Measurements from ENCODE around the gene ZNF564.
"Not testable (repeated sequence)": the region's sequence is repeated elsewhere in the genome, so short reads cannot be mapped to it uniquely, and the experiment has no call there.

The ZNF564 gene

DNA sequence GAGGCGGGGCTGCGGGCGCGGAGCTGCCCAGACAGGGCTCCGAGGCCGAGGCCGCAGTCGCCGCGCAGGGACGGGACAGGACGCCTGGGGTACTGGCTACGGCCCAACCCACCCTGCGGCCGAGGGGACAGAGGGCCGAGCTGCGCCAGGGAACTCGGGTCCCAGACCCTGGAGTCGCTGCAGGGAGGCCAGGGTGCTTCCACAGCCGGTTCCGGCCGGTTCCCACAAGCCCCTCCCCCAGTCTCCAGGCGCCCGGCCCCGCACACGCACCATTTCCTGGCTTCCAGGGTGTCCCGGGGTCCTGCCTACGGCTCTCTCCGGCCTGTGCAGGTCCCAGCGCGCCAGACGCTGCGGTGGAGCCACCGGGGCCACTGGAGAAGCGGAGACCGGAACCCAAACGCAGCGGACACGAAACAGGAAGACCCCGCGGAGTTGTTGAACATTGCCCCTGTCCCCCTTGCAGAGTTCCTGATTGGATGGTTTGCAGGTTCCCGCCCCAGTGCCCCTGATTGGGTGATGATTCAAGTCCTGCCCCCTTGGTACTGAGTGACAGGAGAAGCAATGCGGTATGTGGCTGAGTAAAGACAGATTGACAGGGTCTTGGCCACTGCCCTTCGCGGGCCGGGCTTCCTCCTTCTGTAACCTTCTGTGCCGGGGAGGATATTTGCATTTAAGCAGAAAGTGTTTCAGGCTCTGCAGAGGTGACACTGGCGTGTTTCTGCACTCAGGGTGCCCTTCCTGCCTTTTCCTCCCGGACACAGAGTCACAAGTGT, at the start of gene ZNF564:
ZNF564 (minus strand) TSS at position 423 of the 773 bp plus-strand sequence; CDS start at position 273, 150 bp downstream.
- FAIRE-seq: peak; percentile 91

DNA sequence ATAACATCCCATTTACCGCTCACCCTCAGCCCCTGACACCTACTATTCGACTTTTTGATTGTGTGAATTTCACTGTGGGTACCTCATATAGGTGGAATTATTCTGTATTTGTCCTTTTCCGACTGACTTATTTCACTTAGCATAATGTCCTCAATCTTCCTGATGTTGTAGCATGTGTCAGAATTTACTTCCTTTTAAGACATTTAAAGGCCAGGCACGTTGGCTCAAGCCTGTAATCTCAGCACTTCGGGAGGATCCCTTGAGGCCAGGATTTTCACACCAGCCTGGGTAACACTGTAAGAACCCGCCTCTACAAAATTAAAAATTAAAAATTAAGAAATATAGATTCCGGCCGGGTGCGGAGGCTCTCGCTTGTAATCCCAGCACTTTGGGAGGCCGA, 46.3 kb upstream of the ZNF564 start:
- FAIRE-seq: no peak

DNA sequence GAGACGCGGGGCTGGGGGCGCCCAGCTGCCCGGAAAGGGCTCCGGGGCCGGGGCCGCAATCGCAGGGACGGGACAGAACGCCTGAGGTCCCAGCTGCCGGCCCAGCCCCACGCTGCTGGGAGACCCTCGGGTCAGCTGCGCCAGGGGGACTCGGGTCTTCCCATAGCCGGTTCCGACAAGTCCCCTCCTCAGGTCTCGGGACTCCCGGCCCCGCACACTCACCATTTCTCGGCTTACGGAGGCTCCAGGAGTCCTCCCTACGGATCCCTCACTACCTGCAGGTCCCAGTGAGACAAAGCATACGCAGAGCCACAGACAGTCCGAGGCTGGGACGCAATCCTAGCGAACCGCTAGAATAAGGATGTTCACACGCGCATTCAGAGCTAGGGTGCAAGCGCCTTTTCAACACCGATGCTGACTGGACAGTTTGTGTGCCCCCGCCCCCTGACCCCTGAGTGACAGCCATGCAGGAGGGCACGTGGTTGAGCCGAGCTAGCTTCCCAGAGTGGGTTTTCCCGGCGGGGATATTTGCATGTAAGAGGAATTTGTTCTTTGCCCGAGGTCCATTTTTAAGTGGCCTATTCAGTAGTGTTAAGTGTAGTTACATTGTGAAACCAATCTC, 45.8 kb upstream of the ZNF564 start:
- no peak for FAIRE-seq

DNA sequence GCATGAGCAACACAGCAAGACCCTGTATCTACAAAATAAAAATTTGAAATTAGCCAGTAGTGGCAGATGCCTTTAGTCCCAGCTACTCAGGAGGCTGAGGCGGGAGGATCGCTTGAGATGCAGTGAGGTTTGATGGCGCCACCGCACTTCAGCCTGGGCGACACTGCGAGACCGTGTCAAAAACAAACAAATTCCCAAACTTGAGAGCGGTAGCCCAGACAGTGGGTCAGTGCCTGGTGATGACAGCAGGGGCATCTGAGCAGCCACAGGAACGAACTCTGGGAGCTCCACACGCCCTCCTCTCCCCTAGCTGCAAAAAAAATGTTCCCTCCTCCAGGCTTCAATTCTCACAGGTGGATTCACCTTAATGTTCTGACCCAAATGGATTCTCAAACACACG, 45.2 kb upstream of the ZNF564 start:
- FAIRE-seq: no peak

DNA sequence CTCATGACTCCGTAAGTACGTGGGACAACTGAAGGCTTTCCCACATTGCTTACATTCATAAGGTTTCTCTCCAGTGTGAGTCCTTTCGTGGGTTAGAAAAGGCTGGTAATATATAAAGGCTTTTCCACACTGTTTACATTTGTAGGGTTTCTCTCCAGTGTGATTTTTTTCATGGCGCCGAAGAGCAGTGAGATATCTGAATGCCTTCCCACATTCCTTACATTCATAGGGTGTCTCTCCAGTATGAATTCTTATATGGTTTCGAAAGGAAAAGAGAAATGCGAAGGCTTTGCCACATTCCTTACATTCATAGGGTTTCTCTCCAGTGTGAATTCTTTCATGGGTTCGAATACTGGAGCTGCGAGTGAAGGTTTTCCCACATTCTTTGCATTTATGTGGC, 29.8 kb upstream of the ZNF564 start:
- FAIRE-seq: no peak

DNA sequence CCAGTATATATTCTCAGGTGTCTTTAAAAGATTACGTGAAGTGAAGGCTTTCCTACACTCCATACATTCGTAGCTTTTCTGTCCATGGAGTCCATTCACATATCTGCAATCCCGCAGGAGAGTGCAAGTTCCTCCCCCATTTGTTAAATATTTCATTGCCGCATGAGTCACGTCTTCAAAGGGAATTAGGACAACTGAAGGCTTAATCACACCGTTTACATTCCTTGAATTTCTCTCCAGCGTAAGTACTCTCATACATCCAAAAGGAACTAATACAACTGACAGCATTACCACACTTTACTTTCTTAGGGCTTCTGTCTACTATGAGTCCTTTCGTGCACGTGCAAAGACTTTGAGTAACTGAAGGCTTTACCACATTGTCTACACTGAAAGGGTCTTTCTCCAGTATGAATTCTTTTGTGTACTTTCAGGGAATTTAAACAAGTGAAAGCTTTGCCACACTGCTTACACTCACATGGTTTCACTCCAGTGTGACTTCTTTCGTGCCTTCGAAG, 29.0 kb upstream of the ZNF564 start:
- no peak for FAIRE-seq

DNA sequence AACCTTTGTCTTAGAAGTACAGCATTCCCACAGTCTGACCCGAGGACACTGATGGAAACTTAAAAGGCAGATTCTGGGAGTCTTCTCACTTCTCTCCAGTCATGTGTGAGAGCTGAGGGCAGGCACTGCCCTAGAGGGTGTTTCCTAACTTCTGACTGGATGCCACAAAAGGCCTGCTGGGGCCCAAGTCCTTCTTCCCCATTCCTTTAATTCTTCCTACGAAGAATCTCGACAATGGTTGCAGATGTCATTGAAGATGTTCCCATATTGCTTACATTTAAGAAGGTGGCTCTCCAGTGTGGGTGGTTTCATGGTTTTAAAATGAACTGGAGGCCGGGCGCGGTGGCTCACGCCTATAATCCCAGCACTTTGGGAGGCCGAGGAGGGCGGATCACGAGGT, 27.4 kb upstream of the ZNF564 start:
- FAIRE-seq: no peak

DNA sequence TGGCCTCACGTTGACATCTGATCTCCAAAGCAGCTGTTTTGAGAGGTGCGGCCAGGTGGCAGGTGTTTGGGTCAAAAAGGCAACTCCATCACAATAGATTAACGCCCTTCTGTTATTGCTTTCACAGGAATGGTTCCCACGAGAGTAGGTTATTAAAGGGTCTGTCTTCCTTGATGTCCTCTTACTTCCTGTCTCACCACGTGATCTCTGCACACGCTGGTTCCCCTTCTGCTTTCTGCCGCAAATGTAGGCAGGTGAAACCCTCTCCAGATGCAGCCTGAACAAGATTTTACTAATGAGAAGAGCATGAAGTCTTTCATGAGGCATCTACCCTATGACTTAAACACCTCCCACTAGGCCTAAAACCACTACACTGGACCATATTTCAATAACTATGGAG, 22.8 kb upstream of the ZNF564 start:
- no peak for FAIRE-seq

DNA sequence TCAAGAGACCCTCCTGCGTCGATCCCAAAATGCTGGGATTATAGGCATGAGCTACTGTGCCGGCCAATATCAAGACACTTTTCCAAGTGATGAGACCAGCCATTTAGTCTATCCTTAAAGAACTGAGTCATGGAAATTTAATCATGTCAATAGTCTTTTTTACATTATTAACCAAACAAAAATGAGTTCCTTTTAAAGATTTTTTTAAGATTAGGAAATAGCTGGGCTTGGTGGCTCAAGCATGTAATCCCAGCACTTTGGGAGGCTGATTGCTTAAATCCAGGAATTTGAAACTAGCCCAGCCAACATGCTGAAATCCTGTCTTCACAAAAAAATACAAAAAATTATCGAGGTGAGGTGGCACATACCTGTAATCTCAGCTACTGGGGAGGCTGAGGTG, 16.7 kb upstream of the ZNF564 start:
- no peak for FAIRE-seq

DNA sequence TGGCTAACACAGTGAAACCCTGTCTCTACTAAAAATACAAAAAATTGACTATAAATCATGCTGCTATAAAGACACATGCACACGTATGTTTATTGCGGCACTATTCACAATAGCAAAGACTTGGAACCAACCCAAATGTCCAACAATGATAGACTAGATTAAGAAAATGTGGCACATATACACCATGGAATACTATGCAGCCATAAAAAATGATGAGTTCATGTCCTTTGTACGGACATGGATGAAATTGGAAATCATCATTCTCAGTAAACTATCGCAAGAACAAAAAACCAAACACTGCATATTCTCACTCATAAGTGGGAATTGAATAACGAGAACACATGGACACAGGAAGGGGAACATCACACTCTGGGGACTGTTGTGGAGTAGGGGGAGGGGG, 15.1 kb upstream of the ZNF564 start:
- FAIRE-seq: not testable (repeated sequence)

DNA sequence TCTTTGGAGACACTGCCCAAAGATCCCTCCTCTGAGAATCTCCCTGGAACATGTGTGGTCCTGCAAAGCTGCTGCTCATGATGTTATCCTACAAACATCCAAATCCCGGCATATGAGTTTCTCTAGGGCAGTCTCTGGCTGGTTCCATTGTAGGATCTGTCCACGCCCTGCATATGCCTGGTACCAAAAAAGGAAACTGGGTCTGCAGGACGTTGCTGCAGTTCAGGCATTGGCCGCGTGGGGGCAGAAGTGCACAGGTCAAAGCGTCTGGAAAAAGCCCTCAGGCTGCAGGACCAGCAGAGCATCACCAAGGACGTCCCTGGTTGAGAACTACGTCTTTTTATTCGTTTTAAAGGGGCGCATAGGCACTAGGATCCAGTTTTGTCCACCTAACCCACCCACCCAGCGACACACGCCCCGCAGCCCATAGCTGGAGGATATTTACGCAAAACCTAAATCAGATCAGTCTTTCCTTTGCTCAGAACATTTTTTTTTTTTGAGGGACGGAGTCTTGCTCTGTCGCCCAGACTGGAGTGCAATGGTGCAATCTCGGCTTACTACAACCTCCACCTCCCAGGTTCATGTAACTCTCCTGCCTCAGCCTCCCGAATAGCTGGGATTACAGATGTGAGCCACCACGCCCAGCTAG, 12.9 kb upstream of the ZNF564 start:
- FAIRE-seq: peak; percentile 73

DNA sequence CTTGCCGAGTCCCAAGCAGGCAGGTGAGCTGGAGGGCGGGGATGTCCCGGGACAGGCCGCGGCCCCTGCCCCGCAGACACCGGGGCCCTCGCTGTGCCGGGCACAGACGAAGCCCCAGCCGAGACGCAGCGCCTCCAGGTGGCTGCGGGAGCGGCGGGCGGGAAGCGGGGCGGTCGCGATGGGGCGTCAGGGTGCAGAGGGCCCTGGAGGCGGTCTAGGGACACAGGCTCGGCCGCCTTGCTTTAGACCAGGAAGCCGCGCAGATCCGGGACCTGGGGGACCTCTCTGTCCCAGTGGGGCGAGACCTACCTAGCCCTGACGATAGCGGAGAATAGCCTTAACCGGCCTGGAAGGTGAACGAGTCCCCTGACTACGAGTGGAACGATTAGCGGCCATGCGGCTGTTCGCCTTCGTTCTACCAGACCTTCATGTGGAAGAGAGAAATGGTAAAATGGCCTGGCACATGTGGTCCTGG, 4.2 kb upstream of the ZNF564 start:
- FAIRE-seq: no peak

DNA sequence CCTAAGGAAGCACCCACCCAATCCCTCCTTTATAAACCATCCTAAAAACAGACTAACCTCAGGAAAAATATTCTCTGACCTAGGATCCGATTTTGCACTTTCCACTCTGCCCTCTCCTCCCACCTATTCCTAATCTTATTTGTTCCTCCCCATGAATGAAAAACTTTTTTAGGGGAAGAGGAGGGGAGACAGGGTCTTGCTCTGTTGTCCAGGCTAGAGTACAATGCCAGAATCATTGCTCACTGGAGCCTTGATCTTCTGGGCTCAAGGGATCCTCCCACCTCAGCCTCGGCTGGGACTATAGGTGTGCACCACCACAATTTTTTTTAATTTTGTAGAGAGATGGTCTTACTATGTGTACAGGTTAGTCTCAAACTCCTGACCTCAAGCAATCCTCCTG, 4.4 kb downstream of the ZNF564 start:
- no peak for FAIRE-seq

DNA sequence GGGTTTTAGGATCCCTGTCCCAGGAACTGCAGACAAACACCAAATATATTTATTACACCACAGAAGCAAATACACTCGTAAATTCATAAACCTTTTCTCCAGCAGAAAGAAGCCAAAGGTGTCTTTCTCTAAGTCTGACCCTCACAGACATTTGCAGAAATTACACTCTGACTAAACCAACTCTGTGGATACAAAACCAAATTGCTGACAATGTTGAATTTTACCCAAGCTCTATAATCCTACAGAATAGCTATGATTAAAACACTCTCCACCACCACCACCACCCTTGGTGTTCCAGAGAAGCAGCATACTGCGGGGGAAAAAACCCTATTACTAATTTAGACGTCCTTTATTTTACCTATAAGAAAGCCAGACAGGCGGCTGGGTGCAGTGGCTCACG, 5.2 kb downstream of the ZNF564 start:
- no peak for FAIRE-seq

DNA sequence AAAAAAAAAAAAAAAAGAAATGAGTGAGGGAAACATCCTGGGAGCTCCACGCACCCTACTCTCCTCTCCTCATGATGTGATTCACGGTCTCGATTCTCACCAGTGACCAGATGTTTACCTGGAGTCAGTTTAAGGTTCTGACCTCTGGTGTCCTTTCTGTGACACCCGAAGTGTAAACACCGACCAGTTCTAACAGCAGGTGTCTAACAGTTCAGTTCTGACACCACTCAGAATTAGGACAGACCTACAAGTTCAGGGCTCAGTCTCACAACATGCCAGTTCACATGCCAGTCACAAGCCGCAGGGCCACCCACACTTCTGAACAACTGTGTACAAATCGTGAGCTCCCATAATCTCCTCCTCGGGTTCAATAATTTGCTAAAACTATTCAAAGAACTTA, 6.0 kb downstream of the ZNF564 start:
- no peak for FAIRE-seq

DNA sequence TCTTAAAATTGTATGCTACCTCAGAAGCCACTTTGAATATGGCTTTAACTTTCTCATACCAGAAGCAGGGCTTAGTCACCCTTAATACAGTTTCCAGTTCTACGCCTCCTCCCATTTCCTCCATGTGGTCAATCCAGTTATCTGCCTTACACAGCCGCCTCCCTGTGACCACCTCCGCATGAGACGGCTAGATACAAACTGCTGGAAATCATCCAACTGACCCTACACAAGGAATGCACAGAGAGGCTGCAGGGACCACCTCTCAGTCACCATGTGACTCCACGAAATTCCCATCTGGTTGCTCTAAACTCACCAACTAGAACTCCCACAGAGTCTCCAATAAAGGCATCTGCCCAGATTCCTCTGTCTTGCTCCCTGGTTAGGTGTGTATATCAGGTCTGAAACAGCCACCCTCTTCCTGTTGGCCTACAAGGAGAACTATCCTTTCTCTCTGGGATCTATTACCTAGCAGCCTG, 6.8 kb downstream of the ZNF564 start:
- FAIRE-seq: no peak

DNA sequence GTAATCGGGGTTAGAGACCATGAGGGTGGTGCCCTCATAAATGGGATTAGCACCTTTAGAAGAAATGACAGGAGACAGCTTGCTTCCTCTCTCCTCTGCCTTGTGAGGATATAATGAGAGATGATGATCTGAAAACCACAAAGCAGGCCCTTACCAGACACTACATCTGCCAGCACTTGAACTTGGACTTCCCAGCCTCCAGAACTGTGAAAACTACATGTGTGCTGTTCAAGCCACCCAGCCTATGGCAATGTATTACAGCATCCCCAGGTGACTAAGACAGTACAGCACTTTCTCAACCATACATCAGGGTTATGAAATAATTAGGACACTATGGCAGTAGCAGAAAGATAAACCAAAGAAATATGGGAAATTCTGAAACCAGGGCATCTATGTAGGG, 7.4 kb downstream of the ZNF564 start:
- no peak for FAIRE-seq

DNA sequence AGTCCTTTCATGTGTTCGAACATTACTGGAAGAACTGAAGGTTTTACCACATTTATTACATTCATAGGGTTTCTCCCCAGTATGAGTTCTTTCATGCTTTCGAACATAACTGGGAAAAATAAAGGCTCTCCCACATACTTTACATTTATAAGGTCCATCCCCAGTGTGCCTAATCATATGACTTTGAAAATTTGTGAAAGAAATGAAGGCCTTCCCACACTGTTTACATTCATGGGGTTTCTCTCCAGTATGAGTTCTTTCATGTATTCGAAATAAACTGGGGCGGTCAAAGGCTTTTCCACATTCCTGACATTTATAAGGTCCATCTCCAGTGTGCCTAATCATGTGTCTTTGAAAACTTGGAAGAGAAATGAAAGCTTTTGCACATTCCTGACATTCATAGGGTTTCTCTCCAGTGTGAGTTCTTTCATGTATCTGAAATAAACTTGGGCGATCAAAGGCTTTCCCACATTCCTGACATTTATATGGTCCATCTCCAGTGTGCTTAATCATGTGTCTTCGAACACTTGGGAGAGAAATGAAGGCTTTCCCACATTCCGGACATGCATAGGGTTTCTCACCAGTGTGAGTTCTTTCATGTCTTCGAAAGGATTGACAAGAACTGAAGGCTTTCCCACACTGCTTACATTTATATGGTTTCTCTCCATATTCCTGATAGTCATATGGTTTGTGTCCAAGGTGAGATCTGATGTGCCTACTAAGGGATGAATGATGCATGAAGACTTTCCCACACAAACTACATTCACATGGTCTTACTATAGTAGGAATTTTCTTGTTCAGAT, 24.0 kb downstream of the ZNF564 start:
- no peak for FAIRE-seq

DNA sequence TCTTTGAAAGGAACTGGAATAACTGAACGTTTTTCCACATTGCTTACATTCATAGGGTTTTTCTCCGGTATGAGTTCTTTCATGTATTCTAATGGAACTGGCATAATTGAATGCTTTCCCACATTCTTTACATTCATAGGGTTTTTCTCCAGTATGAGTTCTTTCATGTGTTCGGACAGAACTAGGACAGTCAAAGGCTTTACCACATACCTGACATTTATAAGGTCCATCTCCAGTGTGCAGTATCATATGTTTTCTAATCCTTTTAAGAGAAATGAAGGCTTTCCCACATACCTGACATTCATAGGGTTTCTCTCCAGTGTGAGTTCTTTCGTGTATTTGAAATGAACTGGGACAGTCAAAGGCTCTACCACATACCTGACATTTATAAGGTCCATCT, 24.7 kb downstream of the ZNF564 start:
- no peak for FAIRE-seq

DNA sequence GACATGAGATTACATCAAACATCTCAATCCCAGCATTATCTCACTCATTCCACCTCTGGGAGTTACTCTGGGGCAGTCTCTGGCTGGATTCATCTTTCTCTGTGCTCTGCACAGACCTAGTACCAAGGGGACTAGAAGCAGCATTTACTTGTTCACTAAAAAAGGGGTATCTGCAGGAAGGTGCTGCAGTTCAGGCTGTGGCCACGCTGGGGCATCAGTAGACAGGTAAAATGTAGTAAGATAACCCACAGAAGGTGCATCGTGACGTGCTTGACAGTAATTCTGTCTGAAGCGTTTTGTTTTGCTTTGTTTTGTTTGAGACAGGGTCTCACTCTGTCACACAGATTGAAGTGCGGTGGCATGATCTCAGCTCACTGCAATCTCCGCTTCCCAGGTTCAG, 29.3 kb downstream of the ZNF564 start:
- no peak for FAIRE-seq

DNA sequence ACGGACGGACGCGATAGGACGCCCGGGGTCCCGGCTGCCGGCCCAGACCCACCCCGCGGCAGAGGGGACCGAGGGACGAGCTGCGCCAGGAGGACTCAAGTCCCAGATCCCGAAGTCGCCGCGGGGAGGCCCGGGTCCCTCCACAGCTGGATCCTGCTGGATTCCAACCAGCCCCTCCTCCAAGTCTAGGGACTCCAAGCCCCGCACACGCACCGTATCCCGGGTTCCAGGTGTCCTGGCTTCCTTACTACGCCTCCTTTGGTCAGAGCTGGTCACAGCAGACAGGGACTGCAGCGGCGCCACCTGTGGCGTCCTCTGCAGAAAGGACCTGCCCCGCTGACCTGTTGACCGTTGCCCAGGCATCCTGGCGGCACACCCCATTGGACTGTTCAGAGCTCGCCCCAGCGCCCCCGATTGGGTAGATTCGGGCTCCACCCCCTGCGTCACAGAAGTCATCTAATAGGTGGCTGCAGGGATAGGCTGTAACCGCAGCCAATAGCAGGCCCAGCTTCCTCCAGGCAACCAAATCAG, 37.7 kb downstream of the ZNF564 start:
- FAIRE-seq: no peak

DNA sequence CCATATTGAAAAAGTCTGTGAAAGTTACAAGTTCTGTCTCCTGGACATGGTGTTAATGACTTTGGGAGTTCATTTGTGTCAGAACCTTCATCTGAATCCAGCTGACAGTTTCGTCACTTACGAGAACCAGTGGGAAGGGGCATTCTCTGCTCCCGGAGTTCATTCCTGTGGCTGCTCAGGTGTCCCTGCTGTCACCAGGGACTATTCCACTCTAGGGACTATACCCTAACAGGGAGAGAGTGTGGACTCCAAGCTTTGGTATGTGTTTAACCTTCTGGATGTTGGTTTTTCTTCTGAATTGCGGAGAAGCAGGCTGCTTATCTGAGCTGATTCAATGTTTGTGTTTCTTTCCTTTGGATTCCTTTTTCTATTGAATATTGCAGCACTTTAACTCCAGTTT, 54.2 kb downstream of the ZNF564 start:
- FAIRE-seq: no peak

DNA sequence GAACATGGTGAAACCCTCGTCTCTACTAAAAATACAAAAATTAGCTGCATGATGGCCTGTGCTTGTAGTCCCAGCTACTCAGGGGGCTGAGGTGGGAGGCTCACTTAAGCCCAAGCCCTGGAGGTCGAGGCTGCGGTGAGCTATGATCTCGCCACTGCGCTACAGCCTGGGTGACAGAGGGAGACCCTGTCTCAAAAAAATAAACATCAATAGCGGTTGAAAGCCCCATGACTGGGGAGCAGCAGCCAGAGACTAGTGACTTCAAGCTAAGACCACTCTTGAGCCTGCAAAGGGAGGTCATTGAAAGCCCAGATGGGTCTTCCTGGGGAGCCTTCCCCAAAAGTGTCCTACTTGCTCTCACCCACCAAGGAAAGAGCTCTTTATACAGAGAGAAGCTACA, 54.8 kb downstream of the ZNF564 start:
- no peak for FAIRE-seq

Measured in TTC549 (cell line).